Measurements from ENCODE around the gene KRTAP4-8.
"Not testable (repeated sequence)": the region's sequence is repeated elsewhere in the genome, so short reads cannot be mapped to it uniquely, and the experiment has no call there.

Gene KRTAP4-8

DNA sequence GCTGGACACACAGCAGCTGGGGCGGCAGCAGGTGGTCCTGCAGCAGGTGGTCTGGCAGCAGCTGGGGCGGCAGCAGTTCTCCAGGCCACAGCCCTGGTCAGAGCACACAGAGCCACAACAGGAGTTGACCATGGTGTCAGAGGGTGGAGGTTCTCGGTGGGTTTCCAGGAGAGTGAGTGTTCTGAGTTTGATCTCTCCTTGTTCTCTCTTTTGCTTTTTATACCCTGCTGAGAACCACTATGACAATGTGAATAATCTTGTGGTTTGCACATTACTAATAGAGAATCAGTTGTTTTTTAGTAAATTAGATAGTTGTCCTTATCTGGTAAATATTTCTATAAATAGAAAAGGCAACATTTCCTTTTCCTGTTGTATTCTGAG, 26.0 kb upstream of the KRTAP4-8 start, which contains the start of gene KRTAP4-12:
Gene KRTAP4-12 (minus strand): TSS at position 192 of the 381 bp plus-strand sequence. CDS start 60 bp downstream, at position 132.
- H3K9ac ChIP-seq (ENCODE audit: low read length); DNase-seq (ENCODE audit: low read depth); H3K4me1 ChIP-seq (ENCODE audit: control insufficient read depth, insufficient read depth, low read length); H3K36me3 ChIP-seq (ENCODE audit: control insufficient read depth, insufficient read depth, low read length, severe bottlenecking); H3K4me3 ChIP-seq (ENCODE audit: low read length); H3K27me3 ChIP-seq (replicated peaks; ENCODE audit: control insufficient read depth, insufficient read depth, low read length); H3K9me3 ChIP-seq (ENCODE audit: control insufficient read depth, low read length): not testable (repeated sequence)

- H3K4me1 ChIP-seq (ENCODE audit: control insufficient read depth, insufficient read depth, low read length); H3K9ac ChIP-seq (ENCODE audit: low read length); DNase-seq (ENCODE audit: low read depth); H3K36me3 ChIP-seq (ENCODE audit: control insufficient read depth, insufficient read depth, low read length, severe bottlenecking); H3K9me3 ChIP-seq (ENCODE audit: control insufficient read depth, low read length); H3K4me3 ChIP-seq (ENCODE audit: low read length); H3K27me3 ChIP-seq (replicated peaks; ENCODE audit: control insufficient read depth, insufficient read depth, low read length): not testable (repeated sequence)
Observed at GRCh38 chr17:41123292-41123990, 25.5 kb upstream of the KRTAP4-8 start.

GRCh38 chr17:41121742-41122141, 23.8 kb upstream of the KRTAP4-8 start:
- no peak overlapping the region for H3K9ac ChIP-seq (ENCODE audit: low read length)
- no peaks in the 10 kb centered on the region for H3K36me3 ChIP-seq (ENCODE audit: control insufficient read depth, insufficient read depth, low read length, severe bottlenecking)
- no peak for DNase-seq (ENCODE audit: low read depth)
- peaks cover 2% of the 10 kb centered on the region for H3K4me1 ChIP-seq (ENCODE audit: control insufficient read depth, insufficient read depth, low read length)
- no peaks in the 10 kb centered on the region for H3K9me3 ChIP-seq (ENCODE audit: control insufficient read depth, low read length)
- no peak overlapping the region for H3K4me3 ChIP-seq (ENCODE audit: low read length)
- no peaks in the 10 kb centered on the region for H3K27me3 ChIP-seq (replicated peaks; ENCODE audit: control insufficient read depth, insufficient read depth, low read length)

GRCh38 chr17:41119696-41120690, 22.1 kb upstream of the KRTAP4-8 start:
- not testable (repeated sequence) for H3K9ac ChIP-seq (ENCODE audit: low read length); H3K36me3 ChIP-seq (ENCODE audit: control insufficient read depth, insufficient read depth, low read length, severe bottlenecking); H3K9me3 ChIP-seq (ENCODE audit: control insufficient read depth, low read length); H3K4me1 ChIP-seq (ENCODE audit: control insufficient read depth, insufficient read depth, low read length); H3K4me3 ChIP-seq (ENCODE audit: low read length); H3K27me3 ChIP-seq (replicated peaks; ENCODE audit: control insufficient read depth, insufficient read depth, low read length)
- peak; percentile 46 for DNase-seq (ENCODE audit: low read depth)

- Histone ChIP-seq H3K9me3 (ENCODE audit: control insufficient read depth, low read length) (no peaks in the 10 kb centered on the region), H3K27me3 (replicated peaks; ENCODE audit: control insufficient read depth, insufficient read depth, low read length) (no peaks in the 10 kb centered on the region), H3K4me1 (ENCODE audit: control insufficient read depth, insufficient read depth, low read length) (no peaks in the 10 kb centered on the region), H3K4me3 (ENCODE audit: low read length) (no peak overlapping the region), H3K9ac (ENCODE audit: low read length) (no peak overlapping the region), H3K36me3 (ENCODE audit: control insufficient read depth, insufficient read depth, low read length, severe bottlenecking) (no peaks in the 10 kb centered on the region)
- peak; percentile 47 for DNase-seq (ENCODE audit: low read depth)
Observed at GRCh38 chr17:41118721-41119120, 20.8 kb upstream of the KRTAP4-8 start.

GRCh38 chr17:41117846-41118386, 20.0 kb upstream of the KRTAP4-8 start, which contains the start of gene KRTAP4-11:
Gene KRTAP4-11, minus strand, starts transcription at chr17:41118373. Its CDS starts 58 bp downstream, at chr17:41118315.
- not testable (repeated sequence) for DNase-seq (ENCODE audit: low read depth); H3K4me1 ChIP-seq (ENCODE audit: control insufficient read depth, insufficient read depth, low read length)

DNA sequence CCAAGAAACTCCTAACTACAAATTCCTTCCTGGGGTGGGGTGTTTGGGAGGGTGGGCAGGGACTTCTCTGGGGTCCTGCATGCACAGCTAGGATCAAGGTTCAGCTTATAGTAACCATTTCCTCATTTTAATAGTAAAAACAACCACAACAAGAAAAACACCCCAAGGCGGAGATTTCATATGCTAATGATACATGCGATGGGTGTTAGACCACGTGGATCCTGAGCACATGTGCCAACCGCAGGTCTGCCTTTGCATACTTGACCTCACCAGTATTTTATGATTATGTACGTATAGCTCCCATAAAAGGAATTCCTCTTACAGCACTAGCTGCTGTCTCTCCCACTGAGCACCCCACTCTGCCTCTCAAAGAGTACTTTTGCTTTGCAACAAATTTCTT, 18.4 kb upstream of the KRTAP4-8 start:
- Histone ChIP-seq H3K4me1 (ENCODE audit: control insufficient read depth, insufficient read depth, low read length) (no peaks in the 10 kb centered on the region), H3K27me3 (replicated peaks; ENCODE audit: control insufficient read depth, insufficient read depth, low read length) (no peaks in the 10 kb centered on the region), H3K4me3 (ENCODE audit: low read length) (no peak overlapping the region), H3K36me3 (ENCODE audit: control insufficient read depth, insufficient read depth, low read length, severe bottlenecking) (no peaks in the 10 kb centered on the region), H3K9ac (ENCODE audit: low read length) (no peak overlapping the region), H3K9me3 (ENCODE audit: control insufficient read depth, low read length) (peaks cover 10% of the 10 kb centered on the region)
- DNase-seq (ENCODE audit: low read depth), result no peak

More at GRCh38 chr17:41117846-41118386, 20.0 kb upstream of the KRTAP4-8 start, which contains the start of gene KRTAP4-11:
- H3K9ac ChIP-seq (ENCODE audit: low read length); H3K27me3 ChIP-seq (replicated peaks; ENCODE audit: control insufficient read depth, insufficient read depth, low read length); H3K36me3 ChIP-seq (ENCODE audit: control insufficient read depth, insufficient read depth, low read length, severe bottlenecking); H3K9me3 ChIP-seq (ENCODE audit: control insufficient read depth, low read length); H3K4me3 ChIP-seq (ENCODE audit: low read length): not testable (repeated sequence)

DNA sequence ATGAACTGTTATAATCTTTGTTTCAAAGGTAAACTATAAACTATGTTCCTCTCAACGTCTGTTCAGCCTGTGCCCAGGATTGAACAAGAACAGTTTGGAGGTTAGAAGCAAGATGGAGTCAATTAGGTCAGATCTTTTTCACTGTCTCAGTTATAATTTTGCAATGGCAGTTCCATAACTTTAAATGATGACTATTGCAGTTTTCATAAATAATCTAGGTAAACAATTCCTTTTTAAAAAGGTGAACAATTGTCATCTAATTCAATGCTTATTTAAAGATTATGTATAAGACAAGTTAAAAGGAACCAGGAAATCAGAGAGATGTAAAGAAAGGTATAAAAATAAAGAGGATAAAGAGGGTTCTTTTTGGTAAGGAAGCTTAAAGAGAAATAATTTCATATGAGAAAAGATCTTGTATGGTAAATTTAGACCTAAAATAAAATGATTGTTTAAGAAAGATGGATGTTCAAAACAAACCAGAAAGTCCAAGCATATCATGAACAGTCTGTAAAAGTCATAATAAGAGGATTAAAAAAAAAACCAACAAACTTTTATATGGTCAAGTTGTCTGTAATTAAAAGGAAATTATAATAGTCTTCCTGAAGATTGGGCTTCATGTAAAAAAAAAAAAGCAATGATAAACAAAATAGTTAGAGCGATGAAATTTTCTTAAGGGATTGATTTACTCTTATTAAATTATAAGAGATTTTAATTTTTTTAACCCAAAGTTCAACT, 13.4 kb upstream of the KRTAP4-8 start:
- Histone ChIP-seq H3K9me3 (ENCODE audit: control insufficient read depth, low read length) (peaks cover 14% of the 10 kb centered on the region), H3K4me3 (ENCODE audit: low read length) (peak overlapping the region; percentile 12), H3K27me3 (replicated peaks; ENCODE audit: control insufficient read depth, insufficient read depth, low read length) (no peaks in the 10 kb centered on the region), H3K9ac (ENCODE audit: low read length) (no peak overlapping the region), H3K36me3 (ENCODE audit: control insufficient read depth, insufficient read depth, low read length, severe bottlenecking) (no peaks in the 10 kb centered on the region), H3K4me1 (ENCODE audit: control insufficient read depth, insufficient read depth, low read length) (no peaks in the 10 kb centered on the region)
- DNase-seq (ENCODE audit: low read depth), result no peak

GRCh38 chr17:41108728-41109386, 10.9 kb upstream of the KRTAP4-8 start:
- not testable (repeated sequence) for DNase-seq (ENCODE audit: low read depth); H3K27me3 ChIP-seq (replicated peaks; ENCODE audit: control insufficient read depth, insufficient read depth, low read length); H3K4me1 ChIP-seq (ENCODE audit: control insufficient read depth, insufficient read depth, low read length); H3K36me3 ChIP-seq (ENCODE audit: control insufficient read depth, insufficient read depth, low read length, severe bottlenecking); H3K9ac ChIP-seq (ENCODE audit: low read length); H3K4me3 ChIP-seq (ENCODE audit: low read length)
- H3K9me3 ChIP-seq (ENCODE audit: control insufficient read depth, low read length), result peaks cover 14% of the 10 kb centered on the region

- peaks cover 9% of the 10 kb centered on the region for H3K9me3 ChIP-seq (ENCODE audit: control insufficient read depth, low read length)
- no peak overlapping the region for H3K4me3 ChIP-seq (ENCODE audit: low read length)
- DNase-seq (ENCODE audit: low read depth), result no peak
- H3K4me1 ChIP-seq (ENCODE audit: control insufficient read depth, insufficient read depth, low read length), result no peaks in the 10 kb centered on the region
- no peak overlapping the region for H3K9ac ChIP-seq (ENCODE audit: low read length)
- no peaks in the 10 kb centered on the region for H3K27me3 ChIP-seq (replicated peaks; ENCODE audit: control insufficient read depth, insufficient read depth, low read length)
- H3K36me3 ChIP-seq (ENCODE audit: control insufficient read depth, insufficient read depth, low read length, severe bottlenecking), result no peaks in the 10 kb centered on the region
Observed at GRCh38 chr17:41107941-41108450, 10.1 kb upstream of the KRTAP4-8 start.

All from adipocyte (in vitro differentiated cells).